Heart left ventricle (tissue), 13 donors: ENCODE measurements around the gene OR13C8.
"Not testable (repeated sequence)": the region's sequence is repeated elsewhere in the genome, so short reads cannot be mapped to it uniquely, and the experiment has no call there.

Source experiments
- CTCF ChIP-seq, 12 donors: fragments of 200-600 bp; sonication (generic) in 4 of 12; IDR thresholded peaks; one replicate each; pipeline versions ENCODE4 v1.5.0 to v1.8.0; 2018 to 2022; ENCODE audit warnings: antibody characterized with exemption in 12 of 12, mild to moderate bottlenecking in 5 of 12
- POLR2A ChIP-seq, 2 donors: fragments of 450-650 bp; IDR thresholded peaks; one replicate each; pipeline ENCODE4 v1.6.1; 2017; ENCODE audit warnings: antibody characterized with exemption in 2 of 2, mild to moderate bottlenecking in 2 of 2, moderate library complexity in 2 of 2
- donor health status: ischemic (EF 13 %, LVEDD 7.1; RV severe dilation, severe dysfunction).
- donor health status: DM: no; HTN: yes; CAD: no.
- donor health status: DM: no; HTN: no; CAD: no.
- donor health status: ischemic (EF 25% LVEDD 6.9; RV normal size, moderate dysfunction).
- donor health status: ischemic (EF 25% LVEDD 5.7; RV mildly dilated, moderate dysfunction).
- donor health status: ischemic (EF 35%, LVEDD 5.7; RV mildly dilated, moderate dysfunction).
- donor health status: nonischemic (EF 11% LVEDD 7.7; RV severe dilation, severe dysfunction).
- donor health status: DM: yes; HTN: yes; CAD: no.
- donor health status: PGD.
- donor health status: ischemic (EF 29% LVEDD 5.4; RV normal size, mild dysfunction).
- donor health status: nonischemic (EF 23%, LVEDD 6.1; RV moderate dilation, normal function).

GRCh38 chr9:104520241-104520640, 48.7 kb upstream of the OR13C8 start:
- not testable (repeated sequence) for TF ChIP-seq CTCF, POLR2A (IDR thresholded peaks at IDR 0.05)
